SK-N-SH treated with all-trans-retinoic acid at 6 μM for 48 hours (cell line): Measurements from ENCODE around the gene LTBP1.

Experiments used
- ARNTL ChIP-seq: fragments of 450-650 bp; formaldehyde crosslinking; IDR thresholded peaks from 2 replicates; pipeline ENCODE4 v1.5.0; 2020; ENCODE audit warnings: low read depth, mild to moderate bottlenecking, moderate library complexity, borderline replicate concordance
- BACH2 ChIP-seq: fragments of 250-450 bp; sonication (Bioruptor Pico); IDR thresholded peaks from 2 replicates; pipeline ENCODE4 v1.9.0; 2021; ENCODE audit warnings: mild to moderate bottlenecking, borderline replicate concordance
- CREB5 ChIP-seq: fragments of 250-450 bp; sonication (Bioruptor Pico); IDR thresholded peaks from 2 replicates; pipeline ENCODE4 v1.5.1; 2020; ENCODE audit warnings: low read depth, mild to moderate bottlenecking, moderate library complexity
- ESRRG ChIP-seq: fragments of 250-450 bp; sonication (Bioruptor Pico); IDR thresholded peaks from 2 replicates; pipeline ENCODE4 v1.6.1; 2021; ENCODE audit warnings: mild to moderate bottlenecking
- PATZ1 ChIP-seq: fragments of 250-450 bp; sonication (Bioruptor Pico); IDR thresholded peaks from 2 replicates; pipeline ENCODE4 v1.8.0; 2020; ENCODE audit warnings: mild to moderate bottlenecking, moderate library complexity, borderline replicate concordance
- RARB ChIP-seq: fragments of 250-450 bp; sonication (Bioruptor Pico); IDR thresholded peaks from 2 replicates; pipeline ENCODE4 v1.8.0; 2021; ENCODE audit warnings: mild to moderate bottlenecking, moderate library complexity
- SNAI2 ChIP-seq: fragments of 250-450 bp; sonication (Bioruptor Pico); IDR thresholded peaks from 2 replicates; pipeline ENCODE4 v1.5.0; 2020; ENCODE audit warnings: mild to moderate bottlenecking, moderate library complexity
- TSHZ2 ChIP-seq: fragments of 250-450 bp; sonication (Bioruptor Pico); IDR thresholded peaks from 2 replicates; pipeline ENCODE4 v1.5.0; 2020; ENCODE audit warnings: mild to moderate bottlenecking, moderate library complexity
- ZFP3 ChIP-seq: fragments of 250-450 bp; sonication (Bioruptor Pico); IDR thresholded peaks from 2 replicates; pipeline ENCODE4 v1.5.0; 2020; ENCODE audit warnings: mild to moderate bottlenecking, moderate library complexity
- ZFP30 ChIP-seq: fragments of 450-650 bp; formaldehyde crosslinking; IDR thresholded peaks from 2 replicates; pipeline ENCODE4 v1.5.0; 2022; ENCODE audit warnings: mild to moderate bottlenecking, moderate library complexity
- ZNF565 ChIP-seq: fragments of 450-650 bp; formaldehyde crosslinking; conservative IDR thresholded peaks from 2 replicates; pipeline ENCODE4 v1.5.0; 2020; ENCODE audit warnings: low read depth, mild to moderate bottlenecking, moderate library complexity
- ZNF8 ChIP-seq: fragments of 450-650 bp; formaldehyde crosslinking; IDR thresholded peaks from 2 replicates; pipeline ENCODE4 v1.5.0; 2020; ENCODE audit warnings: mild to moderate bottlenecking, moderate library complexity

GRCh38 chr2:33392366-33392765 lies 445.6 kb downstream of the LTBP1 start:
- no peak for TF ChIP-seq ESRRG
- no peak for TF ChIP-seq SNAI2 (CRISPR knock-in tag)
- no peak for TF ChIP-seq ZNF8
- no peak for TF ChIP-seq ARNTL
- TF ChIP-seq CREB5 (CRISPR knock-in tag): no peak
- no peak for TF ChIP-seq BACH2 (CRISPR knock-in tag)
- TF ChIP-seq ZFP30 (CRISPR knock-in tag): no peak
- TF ChIP-seq RARB (CRISPR knock-in tag): no peak
- no peak for TF ChIP-seq PATZ1 (CRISPR knock-in tag)
- TF ChIP-seq ZFP3: no peak
- TF ChIP-seq TSHZ2 (CRISPR knock-in tag): no peak
- no peak for TF ChIP-seq ZNF565 (CRISPR knock-in tag)
